HEK293T (cell line): Measurements from ENCODE around the gene SLC26A8.

Experiments used
- CTCF ChIA-PET: fragments of 350-600 bp; formaldehyde crosslinking; extraction: SDS; loops from one replicate; lab custom pipeline; 2021; ENCODE audit warnings: antibody characterized with exemption, inconsistent platforms; lab: Yijun Ruan, JAX
- POLR2A ChIA-PET: fragments of 350-600 bp; formaldehyde crosslinking; extraction: SDS; loops from one replicate; lab custom pipeline; 2020; ENCODE audit warnings: antibody characterized with exemption, inconsistent platforms; lab: Yijun Ruan, JAX
- DNase-seq: peaks from one replicate; pipeline ENCODE4 v3.0.0; 2012; ENCODE audit warnings: mixed read lengths; ENCODE audit errors: extremely low spot score
- ARNT ChIP-seq: fragments of 450-650 bp; IDR thresholded peaks from 2 replicates; pipeline ENCODE4 v1.6.1; 2017; ENCODE audit warnings: mild to moderate bottlenecking
- BHLHE40 ChIP-seq: fragments of 450-650 bp; IDR thresholded peaks from 2 replicates; pipeline ENCODE4 v1.6.1; 2016; ENCODE audit warnings: mild to moderate bottlenecking, moderate library complexity, borderline replicate concordance
- CTBP1 ChIP-seq: fragments of 450-650 bp; IDR thresholded peaks from 2 replicates; pipeline ENCODE4 v1.6.1; 2016; ENCODE audit warnings: borderline replicate concordance
- ELF4 ChIP-seq: fragments of 450-650 bp; IDR thresholded peaks from 2 replicates; pipeline ENCODE4 v1.6.1; 2017; ENCODE audit warnings: antibody characterized with exemption
- FOXA1 ChIP-seq: fragments of 450-650 bp; IDR thresholded peaks from 2 replicates; pipeline ENCODE4 v1.6.1; 2016; ENCODE audit warnings: mild to moderate bottlenecking
- FOXK2 ChIP-seq: fragments of 450-650 bp; IDR thresholded peaks from 2 replicates; pipeline ENCODE4 v1.6.1; 2016; ENCODE audit warnings: mild to moderate bottlenecking
- FOXM1 ChIP-seq: fragments of 450-650 bp; IDR thresholded peaks from 2 replicates; pipeline ENCODE4 v1.6.1; 2017; ENCODE audit warnings: mild to moderate bottlenecking, borderline replicate concordance
- HDGF ChIP-seq: fragments of 450-650 bp; IDR thresholded peaks from 2 replicates; pipeline ENCODE4 v1.6.1; 2017; ENCODE audit warnings: antibody characterized with exemption, borderline replicate concordance
- L3MBTL2 ChIP-seq: fragments of 450-650 bp; conservative IDR thresholded peaks from 2 replicates; pipeline ENCODE4 v1.6.1; 2016; ENCODE audit warnings: mild to moderate bottlenecking
- LEF1 ChIP-seq: fragments of 450-650 bp; IDR thresholded peaks from 2 replicates; pipeline ENCODE4 v1.6.1; 2017; ENCODE audit warnings: mild to moderate bottlenecking, borderline replicate concordance
- NFRKB ChIP-seq: fragments of 450-650 bp; IDR thresholded peaks from 2 replicates; pipeline ENCODE4 v1.6.1; 2016; ENCODE audit warnings: mild to moderate bottlenecking, moderate library complexity
- PKNOX1 ChIP-seq: fragments of 450-650 bp; IDR thresholded peaks from 2 replicates; pipeline ENCODE4 v1.6.1; 2016
- SP1 ChIP-seq: fragments of 450-650 bp; IDR thresholded peaks from 2 replicates; pipeline ENCODE4 v1.6.1; 2017
- SUZ12 ChIP-seq: fragments of 450-650 bp; IDR thresholded peaks from 2 replicates; pipeline ENCODE4 v1.6.1; 2016; ENCODE audit warnings: mild to moderate bottlenecking
- TARDBP ChIP-seq: fragments of 450-650 bp; IDR thresholded peaks from 2 replicates; pipeline ENCODE4 v1.6.1; 2016
- ZNF384 ChIP-seq: fragments of 450-650 bp; IDR thresholded peaks from 2 replicates; pipeline ENCODE4 v1.6.1; 2016

Gene SLC26A8

GRCh38 chr6:36025260-36025931 lies 955 bp upstream of the SLC26A8 start:
- POLR2A ChIA-PET = no interaction called here
- DNase-seq = no peak
- no peak for TF ChIP-seq SUZ12
- TF ChIP-seq HDGF = no peak
- TF ChIP-seq ZNF384 = no peak
- TF ChIP-seq LEF1 = no peak
- TF ChIP-seq NFRKB = no peak
- no peak for TF ChIP-seq ELF4
- TF ChIP-seq ARNT = no peak
- no peak for TF ChIP-seq PKNOX1
- TF ChIP-seq TARDBP = no peak
- no peak for TF ChIP-seq FOXA1
- no peak for TF ChIP-seq L3MBTL2
- TF ChIP-seq FOXM1 = no peak
- TF ChIP-seq SP1 = no peak
- CTCF ChIA-PET = interaction anchor here (0.7 kb wide), 1 partner anchor 206 kb away, joined by 3 read pairs; no protein-coding TSS in a partner anchor

GRCh38 chr6:36020154-36020553 lies 4.3 kb downstream of the SLC26A8 start:
- TF ChIP-seq L3MBTL2 (no peak), CTBP1 (no peak), LEF1 (no peak), HDGF (no peak), ZNF384 (no peak), SP1 (no peak), ARNT (no peak)
- ChIA-PET CTCF (no interaction called here), POLR2A (no interaction called here)
- DNase-seq = no peak

DNA sequence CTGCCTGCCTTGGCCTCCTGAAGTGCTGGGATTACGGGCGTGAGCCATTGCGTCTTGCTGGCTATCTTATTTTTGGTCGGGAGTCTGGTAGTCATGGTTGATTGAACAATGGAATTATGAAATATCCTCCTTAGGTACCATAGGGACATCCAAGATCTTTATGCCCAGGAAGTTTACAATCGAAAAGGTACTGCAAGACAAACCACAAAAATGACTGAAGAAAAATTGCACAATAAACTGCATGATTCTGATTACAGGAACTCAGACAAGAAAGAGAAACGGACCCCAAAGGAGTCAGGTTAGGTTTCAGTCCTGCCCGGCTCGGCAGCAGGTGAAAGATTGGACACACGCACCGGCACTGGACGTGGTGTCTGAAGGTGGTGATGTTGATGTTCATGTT lies 5.3 kb downstream of the SLC26A8 start:
- ChIA-PET CTCF (no interaction called here), POLR2A (interaction anchor here (1.3 kb wide), 1 partner anchor 9 kb away, joined by 4 read pairs; the partner anchor contains the start of gene MAPK14)
- TF ChIP-seq ELF4 (no peak), ARNT (no peak), TARDBP (no peak), FOXA1 (no peak), HDGF (no peak), FOXK2 (no peak), NFRKB (no peak)

DNA sequence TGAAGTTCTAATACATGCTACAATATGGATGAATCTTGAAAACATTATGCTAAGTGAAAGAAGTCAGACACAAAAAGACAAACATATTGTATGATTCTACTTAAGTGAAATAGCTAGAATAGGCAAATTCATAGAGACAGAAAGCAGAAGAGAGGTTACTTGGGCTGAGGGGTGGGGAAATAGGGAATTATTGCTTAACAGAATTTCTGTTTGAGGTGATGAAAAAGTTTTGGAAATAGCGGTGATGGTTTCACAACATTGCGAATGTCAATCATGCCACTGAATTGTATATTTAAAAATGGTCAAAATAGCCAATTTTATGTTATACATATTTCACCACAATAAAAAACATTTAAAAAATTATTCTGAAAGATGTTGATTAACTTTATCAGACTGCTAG lies 6.1 kb downstream of the SLC26A8 start:
- DNase-seq = no peak
- no peak for TF ChIP-seq PKNOX1
- no peak for TF ChIP-seq FOXK2
- no peak for TF ChIP-seq FOXM1
- TF ChIP-seq CTBP1 = no peak
- TF ChIP-seq SP1 = no peak
- TF ChIP-seq TARDBP = no peak
- no peak for TF ChIP-seq FOXA1
- TF ChIP-seq HDGF = no peak
- TF ChIP-seq LEF1 = no peak
- TF ChIP-seq NFRKB = no peak
- no peak for TF ChIP-seq ELF4
- no peak for TF ChIP-seq ARNT
- TF ChIP-seq SUZ12 = no peak
- no peak for TF ChIP-seq BHLHE40
- TF ChIP-seq ZNF384 = no peak
- no peak for TF ChIP-seq L3MBTL2
- POLR2A ChIA-PET = interaction anchor here (1.3 kb wide), 1 partner anchor 9 kb away, joined by 4 read pairs; the partner anchor contains the start of gene MAPK14
- CTCF ChIA-PET = interaction anchor here (0.6 kb wide), 1 partner anchor 79 kb away, joined by 3 read pairs; no protein-coding TSS in a partner anchor

More for the DNA sequence above, 5.3 kb downstream of the SLC26A8 start:
- DNase-seq = no peak

DNA sequence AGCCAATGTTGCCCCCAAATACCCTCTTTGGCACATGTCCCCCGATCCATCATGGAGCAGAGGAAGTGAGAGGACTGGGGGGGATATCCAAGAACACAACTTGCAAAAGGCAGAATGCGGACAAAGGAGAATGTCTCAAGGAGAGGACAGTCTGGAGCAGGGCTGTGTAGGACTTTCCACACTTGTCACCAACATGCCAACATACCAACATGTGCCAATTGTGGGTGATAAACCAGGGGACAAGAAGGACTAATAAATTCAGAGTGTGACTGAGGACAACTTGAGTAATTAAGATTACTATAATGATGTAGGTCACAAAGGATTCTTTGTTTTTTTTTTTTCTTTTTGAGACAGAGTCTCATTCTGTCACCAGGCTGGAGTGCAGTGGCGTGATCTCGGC lies 8.8 kb downstream of the SLC26A8 start:
- DNase-seq = no peak
- ChIA-PET POLR2A (no interaction called here), CTCF (no interaction called here)
- TF ChIP-seq ELF4 (no peak), SP1 (no peak), ARNT (no peak), FOXM1 (no peak), HDGF (no peak), FOXA1 (no peak), NFRKB (no peak), LEF1 (no peak), ZNF384 (no peak)

DNA sequence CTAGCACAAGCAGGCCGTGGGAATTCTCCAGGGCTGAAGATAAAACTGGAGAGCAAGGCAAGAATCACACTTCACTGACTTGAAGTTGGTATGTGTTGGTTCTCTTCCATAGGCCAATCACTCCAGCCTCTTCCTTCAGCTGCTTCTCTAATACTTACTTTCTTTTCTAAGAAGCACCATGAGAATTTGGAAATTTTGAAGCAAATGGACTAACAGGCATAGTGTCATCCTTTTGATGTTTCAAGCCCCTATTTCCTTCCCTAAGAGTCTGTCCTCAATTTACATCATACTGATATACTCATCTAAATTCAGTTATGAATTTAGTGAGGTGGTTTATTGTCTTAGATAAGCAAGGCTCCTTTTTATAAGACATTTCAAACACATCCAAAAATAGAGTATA lies 24.0 kb downstream of the SLC26A8 start:
- CTCF ChIA-PET = no interaction called here
- no peak for DNase-seq
- TF ChIP-seq NFRKB (no peak), LEF1 (no peak), ARNT (no peak), SUZ12 (no peak), TARDBP (no peak), ELF4 (no peak), HDGF (no peak), SP1 (no peak), FOXK2 (no peak), CTBP1 (no peak), PKNOX1 (no peak), BHLHE40 (no peak), L3MBTL2 (no peak), FOXM1 (no peak), FOXA1 (no peak)
- POLR2A ChIA-PET = no interaction called here
